MG63 (cell line): Measurements from ENCODE around the gene PYGB. TPM values are rescaled to one million over a fixed set of nuclear protein-coding genes. Genes with fewer than 3 reads are reported as not detected.

Source experiments
- DNase-seq: peaks from one replicate; pipeline ENCODE4 v3.0.0-alpha.2; 2020
- H3K27me3 ChIP-seq: fragments of 250-450 bp; sonication (Bioruptor Pico); 2 replicates; pipeline ENCODE4 v1.5.1; 2020; ENCODE audit warnings: mild to moderate bottlenecking, moderate library complexity
- H3K36me3 ChIP-seq: fragments of 250-450 bp; sonication (Bioruptor Pico); 2 replicates; pipeline ENCODE4 v1.5.1; 2020; ENCODE audit warnings: mild to moderate bottlenecking, moderate library complexity
- H3K4me3 ChIP-seq: fragments of 250-450 bp; sonication (Bioruptor Pico); 2 replicates; pipeline ENCODE4 v1.5.1; 2020; ENCODE audit warnings: mild to moderate bottlenecking, moderate library complexity
- H3K9me3 ChIP-seq: fragments of 250-450 bp; sonication (Bioruptor Pico); 2 replicates; pipeline ENCODE4 v1.5.1; 2020; ENCODE audit warnings: mild to moderate bottlenecking, moderate library complexity
- total RNA-seq: library from RNA; depleted of rRNA; stranded (reverse); fragments of >200 nt; shearing (Covaris generic); gene quantifications from 2 replicates; pipeline ENCODE4 v1.2.3, GENCODE V29; 2014; ENCODE audit warnings: low replicate concordance

The PYGB gene
- total RNA-seq, 1 experiment from 2014 or later, result 67.8 TPM

DNA sequence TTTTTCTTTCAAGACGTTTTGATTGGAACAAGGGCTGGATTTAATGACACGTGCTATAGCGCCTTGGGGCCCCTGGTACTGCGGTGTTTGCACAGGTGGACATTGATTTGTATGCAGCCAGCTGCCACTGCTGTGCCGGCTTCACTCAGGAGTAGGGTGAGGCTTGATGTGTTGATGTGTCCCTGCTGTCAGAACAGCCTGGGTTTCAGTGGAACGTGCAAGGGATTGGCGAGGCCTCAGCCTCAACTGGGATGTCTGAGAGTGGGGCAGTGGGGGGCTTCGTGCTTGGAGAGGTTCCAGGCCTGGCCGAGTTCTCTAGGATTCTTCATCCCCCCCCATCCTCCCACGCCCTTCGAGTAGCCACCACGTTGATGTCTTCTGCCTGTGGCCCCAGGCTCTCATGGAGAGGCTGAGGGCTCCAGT lies 23.0 kb downstream of the PYGB start:
- Histone ChIP-seq H3K4me3 (no peak overlapping the region), H3K36me3 (peaks cover 4% of the 10 kb centered on the region), H3K27me3 (no peaks in the 10 kb centered on the region), H3K9me3 (no peaks in the 10 kb centered on the region)
- no peak for DNase-seq

DNA sequence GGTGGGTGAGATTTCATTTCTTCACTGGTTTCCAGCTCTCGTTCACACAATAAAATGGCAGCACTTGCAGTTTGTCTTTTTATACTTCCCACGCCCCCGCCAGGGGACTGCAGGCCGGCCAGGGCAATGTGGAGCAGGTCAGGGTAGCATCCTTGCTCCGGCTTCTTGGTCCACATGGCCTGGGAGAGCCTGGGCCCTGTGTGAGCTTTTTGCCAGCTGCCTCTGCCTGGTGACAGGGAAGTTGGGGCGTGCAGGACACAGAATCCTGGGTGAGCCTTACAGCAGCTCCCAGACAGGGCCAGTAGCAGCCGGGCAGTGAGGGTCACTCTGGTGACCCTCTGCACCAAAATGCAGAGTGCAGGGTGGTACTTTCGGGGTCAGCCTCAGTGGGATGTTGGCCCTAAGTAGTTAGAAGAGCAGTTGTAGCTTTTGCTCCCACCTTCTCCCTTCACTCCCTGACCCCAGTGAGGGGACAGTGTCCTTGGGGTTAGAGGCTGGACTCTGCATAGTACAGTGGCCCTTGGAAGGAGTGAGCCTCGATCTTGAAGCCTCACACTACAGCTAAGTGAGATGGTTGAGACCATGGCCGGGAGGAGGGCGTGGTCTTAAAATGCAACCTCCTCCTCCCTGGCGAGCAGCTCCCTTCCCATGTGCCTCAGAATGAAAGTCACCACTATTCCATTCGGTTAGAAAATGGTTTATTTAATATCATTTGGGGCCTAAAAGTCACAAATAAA lies 23.8 kb downstream of the PYGB start:
- H3K4me3 ChIP-seq, result no peak overlapping the region
- peaks cover 2% of the 10 kb centered on the region for H3K36me3 ChIP-seq
- no peaks in the 10 kb centered on the region for H3K27me3 ChIP-seq
- DNase-seq, result no peak
- H3K9me3 ChIP-seq, result no peaks in the 10 kb centered on the region

DNA sequence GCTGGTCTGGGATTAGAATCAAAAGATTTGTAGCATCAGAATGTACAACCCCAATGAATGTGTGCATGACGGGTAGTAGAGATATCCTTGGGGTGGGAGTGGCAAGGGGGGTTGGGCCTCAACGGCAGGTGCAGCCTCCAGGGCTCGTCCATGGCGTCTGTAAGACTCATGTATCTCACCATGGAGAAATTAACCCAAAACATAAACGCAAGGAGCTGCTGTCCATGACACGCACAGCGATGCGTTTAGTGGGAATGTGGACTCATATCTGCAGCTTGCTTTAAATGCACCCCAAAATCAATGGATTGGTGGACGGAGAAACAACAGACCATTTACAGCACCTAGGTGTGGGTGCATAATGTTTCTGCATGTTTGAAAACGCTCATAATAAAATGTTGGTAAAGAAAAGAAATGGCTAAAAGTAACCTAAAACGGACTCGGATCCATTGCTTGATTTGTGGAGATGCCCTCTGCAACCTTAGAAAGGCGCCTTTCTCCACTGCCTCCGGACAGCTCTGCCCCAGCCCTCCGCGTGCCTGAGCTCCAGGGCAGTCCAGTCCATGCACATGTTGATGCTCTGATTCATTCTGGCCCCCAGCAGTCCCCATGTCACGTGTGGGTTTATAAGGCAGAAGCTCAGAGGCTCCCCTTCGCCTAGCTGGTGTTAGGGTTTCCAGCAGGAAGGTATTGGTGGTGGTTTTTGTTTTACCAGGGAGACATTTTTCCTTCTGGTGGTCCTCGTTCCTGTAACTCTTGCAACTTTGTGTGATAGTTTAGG lies 24.5 kb downstream of the PYGB start:
- peaks cover 2% of the 10 kb centered on the region; the same call in 1 of the 2 replicates for H3K36me3 ChIP-seq
- DNase-seq, result no peak

DNA sequence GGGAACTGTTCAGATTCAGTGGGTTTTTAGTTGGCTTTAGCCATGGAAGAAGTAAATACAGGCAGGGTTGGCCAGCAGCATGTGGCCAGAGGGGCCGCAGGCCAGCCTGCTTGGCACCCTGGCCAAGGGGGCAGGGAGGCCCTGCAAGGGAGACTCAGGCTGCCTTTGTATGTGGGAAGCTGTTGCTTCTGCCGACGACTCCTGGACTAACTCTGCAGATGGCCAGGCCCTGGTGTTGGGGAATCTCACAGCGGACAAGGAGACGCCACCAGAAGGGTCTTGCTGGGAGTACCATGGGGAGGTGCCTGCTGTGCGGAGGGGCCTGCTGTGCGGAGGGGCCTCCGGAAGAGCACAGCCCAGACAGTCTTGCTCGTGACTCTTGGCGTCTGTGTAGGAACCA lies 25.2 kb downstream of the PYGB start:
- Histone ChIP-seq H3K9me3 (no peaks in the 10 kb centered on the region), H3K27me3 (no peaks in the 10 kb centered on the region), H3K4me3 (no peak overlapping the region), H3K36me3 (peaks cover 2% of the 10 kb centered on the region; the same call in 1 of the 2 replicates)
- DNase-seq, result no peak

More for the DNA sequence above, 24.5 kb downstream of the PYGB start:
- H3K9me3 ChIP-seq, result no peaks in the 10 kb centered on the region
- no peaks in the 10 kb centered on the region for H3K27me3 ChIP-seq
- H3K4me3 ChIP-seq, result no peak overlapping the region

DNA sequence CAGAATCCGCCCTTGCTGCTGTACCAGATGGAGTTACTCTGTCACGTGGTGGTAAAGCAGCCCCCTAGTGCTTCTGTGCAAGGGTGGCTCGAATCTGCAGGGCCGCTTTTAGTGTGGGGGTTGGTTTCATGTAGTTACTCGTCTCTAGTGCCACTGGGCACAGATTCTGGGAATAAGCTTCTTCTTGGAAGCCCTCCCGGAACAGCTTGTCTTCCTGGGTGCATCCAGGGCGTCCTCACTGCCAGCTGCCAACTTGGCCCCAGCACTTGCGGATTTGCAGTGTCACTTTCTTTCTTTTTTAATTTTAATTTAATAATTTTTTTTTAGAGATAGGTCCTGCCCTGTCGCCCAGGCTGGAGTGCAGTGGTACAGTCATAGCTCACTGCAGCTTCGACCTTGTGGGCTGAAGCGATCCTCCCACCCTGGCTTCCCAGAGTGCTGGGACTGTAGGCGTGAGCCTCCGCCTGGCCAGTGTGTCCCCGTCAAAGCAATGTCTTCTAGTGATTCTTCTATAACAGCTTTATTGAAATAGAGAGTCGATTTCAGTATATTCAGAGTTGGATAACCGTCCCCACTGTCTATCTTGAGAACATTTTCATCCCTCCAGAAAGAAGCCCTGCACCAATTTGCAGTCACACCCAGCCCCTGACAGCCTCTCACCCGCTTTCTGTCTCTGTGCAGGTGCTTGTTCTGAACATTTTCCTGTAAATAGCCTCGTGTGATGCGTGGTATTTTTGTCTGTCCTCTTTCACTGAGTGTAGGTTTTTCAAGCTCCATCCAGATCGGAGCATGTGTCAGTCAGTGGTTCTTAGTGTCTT lies 25.9 kb downstream of the PYGB start:
- Histone ChIP-seq H3K4me3 (no peak overlapping the region), H3K36me3 (peaks cover 2% of the 10 kb centered on the region; the same call in 1 of the 2 replicates), H3K27me3 (no peaks in the 10 kb centered on the region), H3K9me3 (no peaks in the 10 kb centered on the region)
- DNase-seq, result no peak

DNA sequence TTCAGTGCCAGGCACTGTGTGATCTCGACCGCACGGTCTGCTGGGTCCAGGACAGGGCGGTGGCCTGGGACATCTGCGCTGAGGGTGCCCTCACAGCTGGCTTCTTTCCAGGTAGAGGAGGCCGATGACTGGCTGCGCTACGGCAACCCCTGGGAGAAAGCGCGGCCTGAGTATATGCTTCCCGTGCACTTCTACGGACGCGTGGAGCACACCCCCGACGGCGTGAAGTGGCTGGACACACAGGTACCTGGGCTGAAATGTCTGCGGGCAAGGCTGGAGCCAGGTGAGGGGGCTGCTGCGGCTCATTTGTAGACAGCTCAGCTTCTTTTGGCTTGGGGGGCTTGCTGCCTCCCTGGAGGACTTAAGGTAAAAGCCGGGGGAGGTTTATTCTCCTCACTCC lies 26.6 kb downstream of the PYGB start:
- no peak for DNase-seq

DNA sequence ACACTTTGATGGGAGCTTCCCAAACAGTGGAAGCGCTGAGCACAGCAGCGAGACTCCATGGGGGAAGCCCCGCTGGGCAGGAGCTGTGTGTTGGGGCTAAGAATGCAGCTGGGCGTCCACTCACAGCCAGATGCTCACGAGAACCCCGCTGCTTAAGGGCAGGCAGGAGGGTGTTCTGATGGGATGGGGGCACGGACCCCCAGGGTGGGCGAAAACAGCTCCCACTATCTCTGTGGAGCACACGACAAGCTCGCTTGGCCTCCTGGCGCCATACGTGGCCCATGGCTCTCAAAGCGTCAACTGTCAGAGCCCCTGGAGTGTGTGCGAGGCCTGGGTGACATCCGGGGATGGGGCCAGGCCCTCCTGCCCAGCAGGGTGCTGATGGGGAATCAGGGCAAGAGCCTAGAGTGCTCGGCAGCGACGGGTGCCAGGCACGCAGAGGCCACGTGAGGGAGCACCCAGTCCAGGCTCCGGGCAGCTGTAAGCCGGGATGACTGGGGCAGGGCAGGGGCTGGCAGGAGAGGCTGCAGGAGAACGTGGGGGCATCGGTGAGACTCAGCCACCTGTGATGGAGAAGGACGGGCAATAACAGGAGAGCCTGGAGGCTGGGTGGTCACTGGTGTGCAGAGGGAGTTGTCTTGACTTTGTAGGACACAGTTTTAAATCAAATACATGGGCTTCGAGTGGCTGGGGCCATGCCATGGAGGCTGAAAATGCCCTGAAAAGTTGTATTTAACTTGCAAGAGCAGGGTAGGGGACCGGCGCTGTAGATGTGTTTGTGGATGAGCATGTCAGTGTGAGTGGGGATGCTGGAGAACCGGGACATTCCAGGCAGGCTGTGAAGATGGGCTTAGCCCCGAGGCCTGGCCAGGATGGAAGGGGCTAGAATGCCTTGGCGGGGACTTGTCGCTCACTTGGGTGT lies 27.3 kb downstream of the PYGB start:
- DNase-seq, result no peak
- H3K27me3 ChIP-seq, result no peaks in the 10 kb centered on the region
- H3K9me3 ChIP-seq, result no peaks in the 10 kb centered on the region
- peaks cover 2% of the 10 kb centered on the region; the same call in 1 of the 2 replicates for H3K36me3 ChIP-seq
- no peak overlapping the region for H3K4me3 ChIP-seq

More for the DNA sequence above, 26.6 kb downstream of the PYGB start:
- no peaks in the 10 kb centered on the region for H3K9me3 ChIP-seq
- peaks cover 2% of the 10 kb centered on the region; the same call in 1 of the 2 replicates for H3K36me3 ChIP-seq
- H3K27me3 ChIP-seq, result no peaks in the 10 kb centered on the region
- H3K4me3 ChIP-seq, result no peak overlapping the region

DNA sequence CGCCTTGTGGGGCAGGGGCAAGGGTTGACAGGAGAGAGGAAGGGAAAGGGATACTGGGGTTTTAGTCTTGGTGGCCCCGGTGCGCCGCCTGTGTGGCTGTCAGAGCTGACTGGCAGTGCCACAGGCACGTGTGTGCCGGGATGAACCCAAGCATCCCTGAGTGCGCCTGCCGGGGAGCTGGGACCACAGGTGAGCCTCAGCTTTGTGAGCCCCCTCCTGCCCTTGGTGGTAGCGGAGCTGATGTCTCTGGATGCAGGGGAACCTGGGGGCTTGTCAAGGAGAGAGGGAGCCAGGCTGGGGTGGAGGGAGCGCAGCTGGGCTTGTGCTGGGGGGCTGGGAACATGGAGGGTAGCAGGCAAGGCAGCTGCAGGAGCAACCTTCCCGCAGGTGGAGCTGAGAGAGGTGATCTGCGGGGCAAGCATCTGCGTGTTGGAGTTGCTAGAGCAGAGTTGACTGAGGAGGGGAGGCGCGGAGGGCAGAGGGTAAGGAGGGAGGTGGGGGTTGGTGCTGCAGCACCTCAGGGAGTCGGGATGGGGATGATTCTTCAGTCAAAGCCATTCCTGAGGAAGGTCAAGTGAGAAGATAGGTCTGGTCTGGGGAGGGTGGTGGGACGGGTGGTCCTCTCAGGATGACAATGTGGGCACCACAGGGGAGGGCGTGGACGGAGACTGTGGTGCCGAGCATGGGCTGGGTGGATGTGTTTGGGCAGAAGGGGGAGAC lies 28.1 kb downstream of the PYGB start:
- Histone ChIP-seq H3K36me3 (peaks cover 2% of the 10 kb centered on the region; the same call in 1 of the 2 replicates), H3K9me3 (no peaks in the 10 kb centered on the region), H3K4me3 (no peak overlapping the region), H3K27me3 (no peaks in the 10 kb centered on the region)
- DNase-seq, result no peak

DNA sequence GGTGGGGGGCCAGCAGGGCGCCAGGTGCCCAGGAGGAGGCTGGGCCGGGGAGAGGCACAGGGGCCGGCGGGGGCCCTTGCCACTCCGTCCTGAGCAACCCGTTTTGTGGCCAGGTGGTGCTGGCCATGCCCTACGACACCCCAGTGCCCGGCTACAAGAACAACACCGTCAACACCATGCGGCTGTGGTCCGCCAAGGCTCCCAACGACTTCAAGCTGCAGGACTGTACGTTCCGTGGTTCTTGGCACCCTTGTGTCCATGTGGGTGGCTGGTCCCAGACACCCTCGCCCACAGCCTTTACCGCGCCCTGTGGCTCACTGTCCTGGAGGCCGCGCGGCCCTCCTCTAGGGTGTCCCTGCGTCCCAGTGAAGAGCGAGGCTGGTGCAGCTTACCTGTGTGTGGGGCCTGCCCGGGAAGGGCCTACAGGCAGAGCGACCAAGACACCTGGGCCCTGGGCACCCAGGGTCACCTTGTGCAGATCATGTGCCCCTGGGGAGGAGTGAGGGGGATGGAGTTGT lies 28.7 kb downstream of the PYGB start:
- Histone ChIP-seq H3K27me3 (no peaks in the 10 kb centered on the region), H3K36me3 (peaks cover 2% of the 10 kb centered on the region; the same call in 1 of the 2 replicates), H3K9me3 (no peaks in the 10 kb centered on the region), H3K4me3 (no peak overlapping the region)
- DNase-seq, result no peak

DNA sequence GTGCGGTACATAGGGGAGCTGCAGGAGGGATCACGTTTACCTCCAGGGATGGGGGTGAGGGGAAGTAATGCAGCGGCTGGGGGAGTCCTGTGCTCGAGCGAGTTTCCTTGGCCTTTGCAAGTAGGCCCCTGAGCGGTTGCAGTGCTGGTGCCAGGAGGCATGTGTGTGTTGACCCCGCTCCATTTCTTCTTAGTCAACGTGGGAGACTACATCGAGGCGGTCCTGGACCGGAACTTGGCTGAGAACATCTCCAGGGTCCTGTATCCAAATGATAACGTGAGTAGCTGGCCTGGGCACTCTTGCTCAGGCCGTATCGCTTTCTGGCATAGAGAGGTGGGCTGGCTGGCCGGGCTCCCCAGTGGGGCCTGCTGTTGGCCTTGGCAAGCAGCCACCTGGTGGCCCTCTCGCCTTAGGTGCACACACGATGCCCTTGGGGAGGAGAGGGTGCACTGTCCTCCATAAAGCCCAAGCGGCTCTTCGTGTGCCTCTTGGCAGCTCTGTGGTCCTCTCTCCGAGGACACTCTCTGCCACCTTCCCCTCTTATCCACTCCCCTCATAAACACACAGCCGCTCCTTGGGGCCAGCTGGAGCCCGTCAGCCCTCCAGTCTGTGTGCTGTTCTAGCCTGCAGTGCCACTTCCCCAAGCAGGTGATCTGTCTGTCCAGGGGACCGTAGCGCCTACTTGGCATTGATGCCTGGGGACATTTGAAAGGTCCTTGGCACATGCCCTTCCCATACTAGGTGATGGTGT lies 29.3 kb downstream of the PYGB start:
- Histone ChIP-seq H3K4me3 (no peak overlapping the region), H3K36me3 (peaks cover 4% of the 10 kb centered on the region; the same call in 1 of the 2 replicates), H3K9me3 (no peaks in the 10 kb centered on the region), H3K27me3 (no peaks in the 10 kb centered on the region)
- DNase-seq, result no peak

DNA sequence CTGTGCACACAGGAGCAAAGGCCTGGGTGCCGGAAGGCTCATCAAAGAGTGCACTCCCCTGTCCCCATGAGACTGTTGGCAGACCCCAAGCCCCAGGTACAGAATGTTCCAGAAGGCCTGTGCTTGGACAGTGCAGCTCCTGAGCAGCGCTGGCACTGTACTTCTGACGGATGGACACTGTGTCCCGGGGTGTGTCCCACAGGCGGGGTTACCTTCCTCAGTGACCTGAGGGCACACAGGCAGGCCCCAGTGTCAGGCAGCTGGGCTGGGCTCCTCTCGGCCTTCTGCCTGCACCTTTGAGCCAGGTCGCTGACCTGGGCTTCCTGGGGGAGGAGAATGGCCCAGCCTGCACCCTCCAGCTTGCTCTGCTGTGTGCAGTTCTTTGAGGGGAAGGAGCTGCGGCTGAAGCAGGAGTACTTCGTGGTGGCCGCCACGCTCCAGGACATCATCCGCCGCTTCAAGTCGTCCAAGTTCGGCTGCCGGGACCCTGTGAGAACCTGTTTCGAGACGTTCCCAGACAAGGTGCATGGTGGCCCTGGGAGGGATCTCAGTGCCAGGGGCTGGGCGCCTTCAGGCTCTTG lies 30.1 kb downstream of the PYGB start:
- no peak overlapping the region for H3K4me3 ChIP-seq
- DNase-seq, result no peak
- H3K27me3 ChIP-seq, result no peaks in the 10 kb centered on the region
- H3K36me3 ChIP-seq, result peaks cover 4% of the 10 kb centered on the region; the same call in 1 of the 2 replicates
- no peaks in the 10 kb centered on the region for H3K9me3 ChIP-seq

DNA sequence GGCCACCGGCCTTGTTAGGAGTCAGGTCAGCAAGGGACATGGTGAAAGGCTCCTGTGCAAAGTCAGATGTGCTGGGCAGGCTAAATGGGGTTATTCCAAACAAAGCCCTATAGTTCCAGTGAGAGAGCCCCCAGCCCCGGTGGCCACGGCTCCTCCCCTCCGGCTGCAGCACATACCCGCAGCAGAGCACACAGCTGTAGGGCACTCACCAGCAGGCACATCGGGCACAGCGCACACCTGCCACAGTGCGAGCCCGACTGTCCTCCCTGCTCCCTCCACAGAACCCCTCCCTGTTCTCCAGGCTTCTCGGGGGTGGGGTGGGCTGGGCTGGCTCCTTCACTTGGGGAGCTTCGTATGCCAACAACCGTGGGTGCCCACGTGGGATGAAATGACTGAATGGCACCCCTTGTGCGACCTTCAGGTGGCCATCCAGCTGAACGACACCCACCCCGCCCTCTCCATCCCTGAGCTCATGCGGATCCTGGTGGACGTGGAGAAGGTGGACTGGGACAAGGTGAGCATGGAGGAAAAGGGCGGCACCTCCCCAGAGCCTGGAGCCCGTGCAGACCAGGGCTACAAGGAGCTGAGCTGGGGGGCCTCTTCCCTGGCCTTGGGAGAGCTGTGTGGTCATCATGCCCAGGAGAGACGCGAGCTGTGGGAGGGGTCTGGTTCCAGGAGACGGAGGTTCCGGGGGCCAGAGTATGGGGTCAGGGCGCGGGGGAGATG lies 30.9 kb downstream of the PYGB start:
- Histone ChIP-seq H3K4me3 (no peak overlapping the region), H3K27me3 (no peaks in the 10 kb centered on the region), H3K9me3 (no peaks in the 10 kb centered on the region), H3K36me3 (peaks cover 4% of the 10 kb centered on the region; the same call in 1 of the 2 replicates)
- DNase-seq, result no peak

DNA sequence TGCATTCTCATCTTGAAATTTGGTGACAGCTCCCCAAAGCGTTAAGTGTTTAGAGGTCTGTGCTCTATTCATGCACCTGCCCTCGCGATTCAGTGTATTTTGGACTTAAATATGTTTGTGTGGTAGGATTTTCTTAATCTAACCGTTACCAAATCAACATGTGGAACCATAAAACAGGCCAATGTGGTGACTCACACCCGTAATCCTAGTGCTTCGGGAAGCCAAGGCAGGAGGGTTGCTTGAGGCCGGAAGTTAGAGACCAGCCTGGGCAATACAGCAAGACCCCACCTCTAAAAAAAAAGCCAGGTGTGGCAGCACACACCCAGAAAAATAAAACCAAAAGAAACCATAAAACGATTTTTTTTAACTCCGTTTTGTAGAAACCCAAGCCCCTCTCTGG lies 31.5 kb downstream of the PYGB start:
- H3K4me3 ChIP-seq, result no peak overlapping the region
- H3K36me3 ChIP-seq, result peaks cover 3% of the 10 kb centered on the region; the same call in 1 of the 2 replicates
- H3K27me3 ChIP-seq, result no peaks in the 10 kb centered on the region
- no peak for DNase-seq
- no peaks in the 10 kb centered on the region for H3K9me3 ChIP-seq
